ENCODE measurements around the gene RPUSD4.

GRCh38 chr11:126257144-126257543 lies 45.7 kb upstream of the RPUSD4 start:
- TF ChIP-seq CTCF (IDR thresholded peaks at IDR 0.05; ENCODE audit: low read depth, low read length) (no peak), POLR2A (IDR thresholded peaks at IDR 0.05; ENCODE audit: extremely low read depth, insufficient read length) (no peak), MAX (IDR thresholded peaks at IDR 0.05; ENCODE audit: low read depth, low read length) (no peak)

Data from NB4 (cell line).